ENCODE data around the gene PHF8.

Gene PHF8

DNA sequence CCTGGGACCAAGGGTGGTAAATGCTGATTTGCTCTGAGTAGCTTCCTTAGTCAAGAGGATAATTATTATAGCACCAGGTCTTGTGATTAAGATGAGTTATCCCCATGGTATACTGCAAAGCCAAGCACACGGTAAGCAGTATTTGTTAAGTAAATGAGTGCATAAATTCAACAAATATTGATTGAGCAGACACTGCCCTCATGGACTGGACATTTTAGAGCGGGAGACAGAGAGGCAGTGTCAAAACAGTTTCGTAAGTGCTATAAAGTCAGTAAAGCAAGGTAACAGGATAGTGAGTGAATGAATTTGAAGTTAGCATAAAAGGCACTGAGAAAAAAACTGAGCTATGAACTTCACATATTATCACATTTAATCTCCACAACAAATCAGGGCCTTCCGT lies 13.9 kb downstream of the PHF8 start:
- no peak for DNase-seq (ENCODE audit: low read depth)
- H3K4me3 ChIP-seq (ENCODE audit: low read depth, low read length): no peak overlapping the region

- H3K4me3 ChIP-seq (ENCODE audit: low read depth, low read length): no peak overlapping the region
- DNase-seq (ENCODE audit: low read depth): no peak
Observed at GRCh38 chrX:54029529-54030143, 14.6 kb downstream of the PHF8 start.

DNA sequence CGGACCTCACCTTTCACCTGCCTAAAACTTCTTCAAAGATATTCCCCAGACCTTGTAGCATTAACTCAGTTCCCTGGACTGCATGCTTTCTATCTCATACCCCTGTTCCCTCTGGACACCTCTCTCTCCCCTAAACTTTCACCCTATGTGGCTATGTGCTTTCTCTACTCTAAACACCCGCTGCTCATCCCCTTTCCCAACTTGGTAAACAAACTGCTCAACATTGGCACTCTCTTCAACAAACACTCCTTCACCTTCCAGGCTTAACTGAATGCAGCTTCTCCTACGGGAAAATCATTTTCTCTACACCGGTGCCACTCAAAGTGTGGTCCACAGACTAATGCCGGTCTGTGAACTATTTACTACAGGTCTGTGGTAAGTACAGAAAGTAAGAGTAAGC lies 19.9 kb downstream of the PHF8 start:
- DNase-seq (ENCODE audit: low read depth): no peak

GRCh38 chrX:54012830-54013500 lies 31.3 kb downstream of the PHF8 start:
- no peak overlapping the region for H3K4me3 ChIP-seq (ENCODE audit: low read depth, low read length)
- DNase-seq (ENCODE audit: low read depth): no peak

More for the DNA sequence above, 19.9 kb downstream of the PHF8 start:
- H3K4me3 ChIP-seq (ENCODE audit: low read depth, low read length): no peak overlapping the region

- no peak for DNase-seq (ENCODE audit: low read depth)
- no peak overlapping the region for H3K4me3 ChIP-seq (ENCODE audit: low read depth, low read length)
Observed at GRCh38 chrX:54007682-54008081, 36.6 kb downstream of the PHF8 start.

DNA sequence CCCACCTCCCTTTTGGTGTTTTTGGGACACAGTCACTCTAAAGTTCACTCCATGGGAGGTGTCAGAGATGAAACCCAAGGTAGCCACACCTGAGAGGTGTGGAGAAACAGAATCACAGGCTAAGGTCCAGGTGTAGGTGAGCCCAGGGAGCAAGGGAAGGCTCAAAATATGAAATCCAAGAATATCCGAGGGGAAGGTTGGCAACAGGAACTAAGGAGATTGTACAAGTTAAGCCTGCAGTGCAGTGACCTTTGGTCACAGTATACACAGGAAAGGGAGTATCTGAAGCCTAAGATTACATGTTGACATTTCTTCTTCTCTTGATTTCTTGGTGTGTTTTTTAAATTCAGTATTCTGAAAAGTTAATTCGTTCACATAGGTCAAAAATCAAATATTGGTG lies 46.5 kb downstream of the PHF8 start:
- DNase-seq (ENCODE audit: low read depth): no peak

DNA sequence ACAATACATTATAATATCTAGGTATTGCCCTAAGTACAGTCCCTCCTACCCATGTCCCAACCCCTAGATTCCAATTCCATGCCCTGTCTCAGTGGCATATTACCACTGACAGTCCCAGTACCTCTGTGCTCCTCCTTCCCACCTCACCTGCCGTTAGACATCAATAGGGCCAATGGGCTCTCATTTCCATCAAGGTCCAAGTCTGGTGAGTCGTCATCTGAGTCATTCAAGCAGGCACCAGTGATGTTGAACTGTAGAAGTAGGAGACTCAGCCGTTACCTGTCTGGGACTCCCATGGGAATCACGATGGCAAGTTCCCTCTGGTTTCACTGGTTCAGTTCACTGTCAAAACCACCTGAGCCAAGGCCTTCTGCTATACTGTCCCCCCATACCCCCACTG lies 51.7 kb downstream of the PHF8 start:
- DNase-seq (ENCODE audit: low read depth): no peak
- H3K4me3 ChIP-seq (ENCODE audit: low read depth, low read length): no peak overlapping the region

More for the DNA sequence above, 46.5 kb downstream of the PHF8 start:
- H3K4me3 ChIP-seq (ENCODE audit: low read depth, low read length): no peak overlapping the region

DNA sequence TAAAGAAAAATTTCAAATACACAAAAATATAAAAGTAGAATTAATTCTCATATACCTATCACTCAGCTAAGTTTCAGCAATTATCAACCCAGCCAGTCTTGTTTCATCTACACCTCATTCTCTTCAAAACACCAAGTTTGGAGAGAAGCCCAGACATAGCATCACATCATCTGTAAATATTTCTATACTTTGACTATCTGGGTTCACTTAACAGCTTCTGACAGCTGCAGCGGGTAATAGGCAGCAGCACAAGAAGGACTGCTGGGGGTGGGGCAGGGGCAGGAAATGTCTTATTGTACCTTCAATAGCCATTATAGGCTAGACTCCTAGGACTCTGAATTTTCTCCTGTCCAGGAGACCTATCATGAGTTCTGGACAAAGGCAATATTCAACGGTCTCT lies 54.1 kb downstream of the PHF8 start:
- no peak for DNase-seq (ENCODE audit: low read depth)
- no peak overlapping the region for H3K4me3 ChIP-seq (ENCODE audit: low read depth, low read length)

GRCh38 chrX:53984895-53985294 lies 59.4 kb downstream of the PHF8 start:
- H3K4me3 ChIP-seq (ENCODE audit: low read depth, low read length): no peak overlapping the region
- no peak for DNase-seq (ENCODE audit: low read depth)

GRCh38 chrX:53974529-53974928 lies 69.7 kb downstream of the PHF8 start:
- no peak for DNase-seq (ENCODE audit: low read depth)
- H3K4me3 ChIP-seq (ENCODE audit: low read depth, low read length): no peak overlapping the region

DNA sequence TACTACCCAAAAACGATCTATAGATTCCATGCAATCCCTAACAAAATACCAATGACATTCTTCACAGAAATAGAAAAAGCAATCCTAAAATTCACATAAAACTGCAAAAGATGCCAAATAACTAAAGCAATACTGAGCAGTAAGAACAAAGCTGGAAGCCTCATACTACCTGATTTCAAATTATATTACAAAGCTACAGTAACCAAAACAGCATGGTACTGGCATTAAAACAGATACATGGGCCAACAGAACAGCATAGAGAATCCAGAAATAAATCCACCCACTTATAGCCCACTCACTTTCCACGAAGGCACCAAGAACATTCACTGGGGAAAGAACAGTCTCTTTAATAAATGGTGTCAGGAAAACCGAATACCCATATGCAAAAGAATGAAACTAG lies 74.7 kb downstream of the PHF8 start:
- H3K4me3 ChIP-seq (ENCODE audit: low read depth, low read length): no peak overlapping the region
- no peak for DNase-seq (ENCODE audit: low read depth)

DNA sequence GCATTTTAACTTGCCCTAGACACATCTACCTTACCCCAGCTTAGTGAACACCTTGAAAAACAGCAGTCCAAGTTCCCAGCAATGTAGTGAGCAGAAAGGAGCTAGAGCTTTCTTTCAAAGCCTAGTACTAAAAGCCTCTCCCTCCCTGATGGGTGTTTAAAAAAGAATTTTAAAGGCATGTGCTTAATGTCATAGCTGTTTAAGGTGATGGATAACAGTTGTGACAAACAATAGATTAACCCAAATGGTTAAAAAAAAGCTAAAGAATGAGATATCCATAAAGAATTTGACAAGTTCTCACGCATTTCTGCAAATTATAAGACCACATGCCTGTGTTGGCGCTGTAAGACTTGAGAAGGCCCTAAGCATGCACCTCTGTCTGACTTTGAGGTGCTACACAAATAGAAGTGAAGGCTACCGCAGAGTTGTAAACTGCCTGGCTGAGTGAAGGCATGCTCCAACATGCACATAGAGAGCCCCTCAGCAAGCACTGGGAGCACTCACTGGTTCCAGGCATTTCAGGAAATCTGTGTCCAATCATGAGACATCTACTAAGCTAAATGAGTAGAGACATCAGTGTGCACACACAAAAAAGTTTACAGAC lies 94.0 kb downstream of the PHF8 start:
- no peak overlapping the region for H3K4me3 ChIP-seq (ENCODE audit: low read depth, low read length)
- DNase-seq (ENCODE audit: low read depth): no peak

- DNase-seq (ENCODE audit: low read depth): no peak
- H3K4me3 ChIP-seq (ENCODE audit: low read depth, low read length): no peak overlapping the region
Observed at GRCh38 chrX:53940180-53940579, 104.1 kb downstream of the PHF8 start.

- no peak overlapping the region for H3K4me3 ChIP-seq (ENCODE audit: low read depth, low read length)
- DNase-seq (ENCODE audit: low read depth): no peak
Observed at GRCh38 chrX:53939127-53939526, 105.1 kb downstream of the PHF8 start.

GRCh38 chrX:53930515-53931380 lies 113.5 kb downstream of the PHF8 start:
- peak; percentile 31 for DNase-seq (ENCODE audit: low read depth)
- no peak overlapping the region for H3K4me3 ChIP-seq (ENCODE audit: low read depth, low read length)

DNA sequence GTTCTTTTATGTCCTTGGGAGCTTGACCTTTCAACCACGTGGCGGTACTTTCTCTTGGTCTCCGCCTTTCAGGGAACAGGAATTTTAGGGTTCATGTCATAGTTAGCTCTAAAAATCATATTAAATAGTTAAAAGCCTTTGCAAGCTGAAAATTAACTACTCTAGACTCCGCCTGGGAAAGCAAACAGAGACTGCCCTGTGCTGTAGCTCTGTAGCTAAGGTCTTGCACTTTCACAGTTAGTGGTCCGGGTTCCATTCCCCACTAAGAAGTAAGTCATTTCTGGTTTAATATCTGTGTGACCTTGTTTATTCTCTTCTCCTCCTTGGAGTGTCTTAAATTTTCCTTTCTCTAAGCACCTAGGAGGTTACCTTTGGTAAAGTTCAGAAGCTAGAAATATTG lies 118.2 kb downstream of the PHF8 start:
- no peak for DNase-seq (ENCODE audit: low read depth)
- no peak overlapping the region for H3K4me3 ChIP-seq (ENCODE audit: low read depth, low read length)

DNA sequence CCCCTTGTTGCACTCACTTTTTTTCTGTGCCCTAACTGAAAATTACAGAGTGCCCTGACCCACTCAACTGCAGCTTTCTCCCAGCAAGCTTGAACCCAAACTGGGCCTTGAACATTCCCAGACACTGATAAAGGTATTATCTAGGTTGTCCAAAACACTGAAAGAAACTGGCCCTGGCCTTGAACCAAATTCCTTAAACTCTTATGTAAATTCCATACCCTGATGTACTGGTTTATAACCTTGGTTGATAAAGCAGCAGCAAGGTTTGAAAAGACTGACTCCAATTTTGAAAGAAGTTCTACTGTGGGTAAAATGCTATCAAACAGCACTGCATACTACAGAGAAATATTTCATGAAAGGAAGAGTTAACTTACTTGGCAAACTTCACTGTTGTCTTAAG lies 125.6 kb downstream of the PHF8 start:
- DNase-seq (ENCODE audit: low read depth): no peak
- no peak overlapping the region for H3K4me3 ChIP-seq (ENCODE audit: low read depth, low read length)

DNA sequence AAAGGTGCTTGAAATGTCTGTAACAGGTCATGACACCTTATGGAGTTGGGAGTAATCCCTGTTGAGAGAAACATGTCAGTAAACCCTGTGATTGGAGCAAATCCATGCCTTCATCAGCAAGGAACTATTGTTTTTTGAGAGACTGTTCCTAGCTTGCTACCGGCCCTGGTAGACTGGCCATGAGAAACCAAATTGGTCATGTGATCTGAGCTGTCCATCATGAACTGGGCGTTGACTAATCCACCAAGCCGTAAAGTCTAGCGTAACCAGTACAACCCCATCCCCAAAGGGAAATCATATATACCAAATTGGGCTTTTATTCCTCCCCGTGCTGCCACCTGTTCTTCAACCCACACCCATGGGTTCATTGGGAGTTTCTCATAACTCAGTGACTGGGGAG lies 143.7 kb downstream of the PHF8 start:
- DNase-seq (ENCODE audit: low read depth): no peak
- H3K4me3 ChIP-seq (ENCODE audit: low read depth, low read length): no peak overlapping the region

DNA sequence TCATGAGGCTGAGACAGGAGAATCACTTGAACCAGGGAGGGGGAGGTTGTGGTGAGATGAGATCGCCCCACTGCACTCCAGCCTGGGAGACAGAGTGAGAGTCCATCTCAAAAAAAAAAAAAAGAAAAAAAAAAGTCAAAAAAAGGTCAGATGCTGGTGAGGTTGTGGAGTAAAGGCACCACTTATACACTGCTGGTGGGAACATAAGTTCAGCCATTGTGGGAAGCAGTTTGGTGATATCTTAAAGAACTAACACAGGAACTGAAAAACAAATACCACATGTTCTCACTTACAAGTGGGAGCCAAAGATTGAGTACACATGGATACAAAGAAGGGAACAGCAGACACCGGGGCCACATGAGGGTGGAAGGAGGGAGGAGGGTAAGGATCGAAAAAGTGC lies 149.0 kb downstream of the PHF8 start:
- no peak overlapping the region for H3K4me3 ChIP-seq (ENCODE audit: low read depth, low read length)
- DNase-seq (ENCODE audit: low read depth): no peak

Data from skeletal muscle cell (primary cell).